ENCODE measurements around the gene UCN2.

UCN2 gene

DNA sequence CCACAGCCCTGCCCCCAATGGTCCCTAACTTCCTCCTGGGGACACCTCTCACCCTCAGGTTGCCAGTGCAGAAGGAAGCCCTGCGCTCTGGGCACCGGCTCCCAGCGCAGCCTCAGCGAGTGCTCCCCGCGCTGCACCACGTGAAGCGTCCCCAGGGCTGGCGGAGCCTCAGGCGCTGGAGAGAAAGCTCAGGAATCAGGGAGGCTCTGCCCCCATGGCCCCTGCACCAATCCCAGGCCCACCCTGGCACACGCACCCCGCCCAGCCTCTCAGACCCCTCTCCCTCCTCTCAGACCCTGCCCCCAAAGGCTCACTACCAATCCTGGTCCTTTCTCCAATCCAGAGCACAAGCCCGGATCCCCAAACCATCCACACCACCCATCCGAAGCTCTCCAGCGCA, 24.6 kb upstream of the UCN2 start:
- no peak for DNase-seq

GRCh38 chr3:48587686-48588085, 24.1 kb upstream of the UCN2 start:
- no peak for DNase-seq

DNA sequence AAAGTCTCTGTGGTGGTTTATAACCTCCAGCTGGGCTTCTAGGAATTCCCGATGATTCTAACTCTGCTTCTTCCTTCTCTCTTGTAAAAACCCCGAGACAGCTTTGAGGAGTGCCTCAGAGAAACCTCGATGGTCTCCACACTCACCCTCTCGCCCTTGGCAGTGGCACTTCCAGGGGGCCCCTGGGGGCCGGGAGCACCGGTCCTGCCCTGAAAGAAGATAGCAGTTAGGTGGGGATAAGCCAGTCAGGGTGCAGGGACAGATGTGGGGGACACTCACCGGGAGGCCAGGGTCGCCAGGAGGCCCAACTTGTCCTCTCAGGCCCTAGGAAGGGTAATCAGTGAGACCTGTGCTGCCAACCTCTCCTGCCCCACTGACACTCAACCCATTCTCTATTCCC, 21.8 kb upstream of the UCN2 start:
- no peak for DNase-seq

DNA sequence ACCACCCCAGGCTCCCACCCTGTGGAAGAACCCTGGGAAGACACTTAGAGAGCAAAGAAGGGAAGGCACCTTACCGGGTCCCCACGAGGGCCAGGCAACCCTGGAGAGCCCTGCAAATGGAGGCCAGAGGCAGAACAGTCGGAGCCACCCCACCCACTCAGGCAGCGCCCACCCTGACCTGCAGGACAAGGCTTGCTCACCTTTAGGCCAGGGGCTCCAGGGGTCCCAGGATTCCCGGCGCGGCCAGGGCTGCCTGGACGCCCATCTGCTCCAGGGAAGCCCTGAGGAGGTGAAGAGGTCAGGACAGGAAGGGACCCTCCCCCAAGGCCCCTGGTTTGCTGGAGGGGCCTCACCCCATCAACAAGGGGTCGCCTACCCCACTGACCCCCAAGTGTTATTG, 21.3 kb upstream of the UCN2 start:
- DNase-seq = no peak

GRCh38 chr3:48581621-48582481, 18.3 kb upstream of the UCN2 start:
- no peak for DNase-seq

DNA sequence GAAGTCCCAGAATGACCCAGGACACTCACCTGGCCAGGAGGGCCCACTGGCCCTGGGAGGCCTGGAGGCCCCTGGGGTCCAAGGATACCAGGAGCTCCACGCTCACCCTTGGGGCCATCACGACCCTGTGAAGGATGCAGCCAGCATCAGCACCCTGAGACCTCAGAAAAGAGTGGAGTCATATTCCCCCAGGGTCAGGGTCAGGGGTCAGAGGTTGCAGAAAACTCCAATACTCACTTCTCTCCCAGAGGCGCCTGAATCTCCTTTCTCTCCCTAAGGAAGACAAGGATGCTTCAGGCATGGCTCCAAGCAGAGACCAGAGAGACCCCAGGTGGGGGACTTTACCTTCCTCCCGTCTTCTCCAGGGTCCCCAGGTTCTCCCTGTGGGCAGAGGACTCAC, 13.1 kb upstream of the UCN2 start:
- no peak for DNase-seq

DNA sequence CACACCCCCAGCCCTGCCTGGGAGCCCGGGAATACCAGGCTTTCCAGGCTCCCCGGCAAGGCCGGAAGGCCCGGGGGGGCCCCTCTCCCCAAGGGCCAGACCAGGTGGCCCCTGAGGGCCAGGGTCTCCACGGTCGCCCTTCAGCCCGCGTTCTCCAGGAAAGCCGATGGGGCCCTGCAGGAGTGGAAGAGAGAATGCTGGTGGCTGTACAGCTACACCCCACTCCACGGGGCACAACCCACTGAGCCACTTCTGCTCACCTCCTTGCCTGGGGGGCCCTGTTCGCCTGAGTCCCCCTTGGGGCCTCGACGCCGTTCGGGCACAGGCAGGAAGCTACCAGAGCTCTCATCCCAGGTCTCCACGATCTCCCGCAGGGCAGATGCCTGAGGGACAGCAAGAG, 11.8 kb upstream of the UCN2 start:
- no peak for DNase-seq

- DNase-seq = no peak
Observed at GRCh38 chr3:48573973-48574585, 10.5 kb upstream of the UCN2 start.

- DNase-seq = no peak
Observed at GRCh38 chr3:48572517-48572916, 8.9 kb upstream of the UCN2 start.

- DNase-seq = no peak
Observed at GRCh38 chr3:48571938-48572337, 8.4 kb upstream of the UCN2 start.

DNA sequence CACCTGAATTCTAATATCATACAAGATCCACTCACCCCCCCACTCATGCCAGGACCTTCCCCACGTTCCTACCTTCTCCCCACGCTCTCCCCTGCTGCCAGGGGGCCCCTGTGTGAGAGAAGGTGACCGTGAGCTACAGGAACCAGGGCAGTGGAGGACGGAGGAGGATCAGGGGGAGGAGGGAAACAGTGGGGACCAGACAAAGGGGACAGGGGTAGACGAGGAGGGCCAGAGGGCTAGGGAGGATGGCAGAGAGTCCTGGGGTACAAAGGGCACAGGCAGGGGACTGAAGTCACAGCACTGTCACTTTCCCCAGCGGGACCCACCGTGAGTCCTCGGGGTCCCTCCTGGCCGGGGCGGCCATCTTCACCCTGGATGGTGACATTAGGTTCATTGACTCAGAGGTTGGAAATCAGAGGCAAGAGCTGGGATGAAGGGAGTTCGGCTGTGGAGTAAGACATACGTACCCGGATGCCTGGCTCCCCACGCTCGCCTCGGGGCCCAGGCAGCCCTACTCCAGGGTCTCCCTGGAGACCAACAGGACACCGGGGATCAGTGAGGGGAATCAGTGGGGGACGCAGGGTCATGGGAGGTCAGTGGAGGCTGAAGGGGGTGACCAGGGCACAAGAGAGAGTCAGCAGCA, 6.3 kb upstream of the UCN2 start:
- DNase-seq = no peak

- no peak for DNase-seq
Observed at GRCh38 chr3:48569400-48569799, 5.8 kb upstream of the UCN2 start.

DNA sequence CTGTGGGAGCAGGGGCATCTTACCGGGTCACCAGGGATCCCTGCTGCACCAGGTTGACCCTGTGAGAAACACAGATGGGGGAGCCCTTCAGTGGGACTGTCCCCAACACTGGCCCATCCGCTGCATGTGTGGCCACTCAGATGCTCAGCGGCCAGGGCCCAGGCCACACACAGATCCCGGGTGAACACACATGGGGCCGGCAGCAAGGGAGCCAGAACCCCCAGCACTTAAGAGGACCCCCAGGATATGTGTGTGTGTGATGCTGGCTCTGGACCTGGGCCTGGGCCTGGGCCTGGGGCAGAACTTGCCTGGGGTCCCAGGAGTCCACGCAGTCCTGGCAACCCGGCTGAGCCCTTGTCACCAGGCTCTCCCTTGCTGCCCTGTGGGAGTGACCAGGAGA, 4.9 kb upstream of the UCN2 start:
- no peak for DNase-seq

DNA sequence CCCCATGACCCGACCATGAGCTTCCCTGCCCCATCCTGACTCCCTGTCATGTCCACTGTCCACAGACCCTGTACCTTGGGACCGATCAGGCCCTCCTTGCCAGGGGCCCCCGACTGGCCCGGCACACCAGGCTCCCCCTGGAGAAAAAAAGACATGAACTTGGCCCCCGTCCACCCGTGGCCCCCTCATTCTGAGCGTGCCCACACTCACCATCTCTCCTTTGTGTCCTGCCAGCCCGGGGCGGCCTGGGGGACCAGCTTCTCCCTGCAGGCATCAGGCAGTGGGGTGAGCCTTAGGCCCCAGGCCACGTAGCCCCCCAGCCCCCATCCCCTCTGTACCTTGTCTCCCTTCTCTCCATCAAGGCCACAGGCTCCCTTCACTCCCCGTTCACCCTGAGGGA, 3.9 kb upstream of the UCN2 start:
- no peak for DNase-seq

- DNase-seq = no peak
Observed at GRCh38 chr3:48567090-48567489, 3.5 kb upstream of the UCN2 start.

DNA sequence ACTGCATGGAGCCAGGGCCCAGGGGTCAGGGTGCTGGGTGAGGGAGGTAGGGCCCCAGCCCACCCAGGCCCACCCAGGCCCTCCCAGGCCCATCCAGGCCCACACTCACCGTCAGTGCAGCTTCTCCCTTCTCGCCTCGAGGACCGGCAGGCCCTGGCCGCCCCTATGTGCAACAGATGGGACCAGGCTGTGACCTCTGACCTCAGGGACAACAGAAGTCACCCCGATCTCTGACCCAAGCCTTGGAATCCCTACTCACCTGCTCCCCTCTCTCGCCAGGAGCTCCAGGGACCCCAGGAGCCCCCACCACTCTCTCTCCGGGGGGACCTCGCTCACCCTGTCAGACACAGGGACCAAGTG, 2.8 kb upstream of the UCN2 start:
- DNase-seq = no peak

- no peak for DNase-seq
Observed at GRCh38 chr3:48565591-48566400, 2.2 kb upstream of the UCN2 start.

- DNase-seq = no peak
Observed at GRCh38 chr3:48565186-48565585, 1.6 kb upstream of the UCN2 start.

- DNase-seq = no peak
Observed at GRCh38 chr3:48564667-48565066, 1.1 kb upstream of the UCN2 start.

DNA sequence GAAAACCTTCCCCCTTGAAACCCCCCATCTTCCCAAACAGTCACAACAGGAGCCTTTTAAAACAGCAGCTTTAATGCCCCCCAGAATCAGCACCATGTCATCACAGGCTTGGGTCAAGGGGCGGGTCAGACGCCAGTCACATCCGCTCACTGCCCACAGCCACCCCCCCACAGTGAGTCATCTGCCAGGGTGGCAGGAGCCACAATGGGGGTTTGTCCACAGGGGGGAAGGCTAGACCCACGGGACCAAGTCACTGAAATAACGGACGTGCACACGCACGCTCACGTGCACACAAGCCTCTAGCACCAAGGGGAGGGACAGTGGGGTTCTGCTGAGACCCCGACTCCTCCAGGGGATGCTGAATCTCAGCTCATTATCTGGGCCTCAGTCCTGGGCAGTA, 441 bp upstream of the UCN2 start:
- no peak for DNase-seq

DNA sequence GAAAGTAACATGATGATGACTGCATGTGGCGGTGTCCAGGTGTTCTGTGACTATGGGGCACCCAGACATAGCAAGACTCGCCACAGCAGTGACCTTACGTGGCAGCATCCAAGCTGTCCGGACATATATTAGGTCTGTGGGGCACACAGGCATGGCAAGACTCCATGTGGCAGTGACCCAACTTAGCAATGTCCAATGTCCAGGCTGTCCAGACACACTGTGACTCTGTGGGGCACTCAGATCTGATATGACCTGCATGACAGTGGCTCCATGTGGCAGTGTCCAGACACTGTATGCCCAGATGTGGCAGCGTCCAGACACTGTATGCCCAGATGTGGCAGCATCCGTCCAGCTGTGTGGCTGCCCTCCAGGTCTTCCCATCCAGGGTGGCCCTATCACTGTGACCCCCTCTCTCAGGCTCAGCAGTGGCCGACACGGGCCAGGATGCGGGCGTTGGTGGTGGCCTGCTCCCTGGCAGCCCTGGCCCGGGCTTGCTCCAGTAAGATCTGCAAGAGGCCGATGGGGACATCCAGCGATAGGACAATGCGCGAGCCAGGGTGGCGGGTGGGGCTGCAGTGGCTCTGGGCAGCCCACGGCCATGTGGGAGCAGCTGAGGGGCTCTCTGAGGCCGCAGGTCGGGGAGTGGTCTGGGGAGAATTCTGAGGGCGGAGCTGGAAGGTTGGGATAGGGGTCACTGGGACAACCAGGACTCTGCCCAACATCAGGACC, 1.1 kb downstream of the UCN2 start:
- DNase-seq = no peak

DNA sequence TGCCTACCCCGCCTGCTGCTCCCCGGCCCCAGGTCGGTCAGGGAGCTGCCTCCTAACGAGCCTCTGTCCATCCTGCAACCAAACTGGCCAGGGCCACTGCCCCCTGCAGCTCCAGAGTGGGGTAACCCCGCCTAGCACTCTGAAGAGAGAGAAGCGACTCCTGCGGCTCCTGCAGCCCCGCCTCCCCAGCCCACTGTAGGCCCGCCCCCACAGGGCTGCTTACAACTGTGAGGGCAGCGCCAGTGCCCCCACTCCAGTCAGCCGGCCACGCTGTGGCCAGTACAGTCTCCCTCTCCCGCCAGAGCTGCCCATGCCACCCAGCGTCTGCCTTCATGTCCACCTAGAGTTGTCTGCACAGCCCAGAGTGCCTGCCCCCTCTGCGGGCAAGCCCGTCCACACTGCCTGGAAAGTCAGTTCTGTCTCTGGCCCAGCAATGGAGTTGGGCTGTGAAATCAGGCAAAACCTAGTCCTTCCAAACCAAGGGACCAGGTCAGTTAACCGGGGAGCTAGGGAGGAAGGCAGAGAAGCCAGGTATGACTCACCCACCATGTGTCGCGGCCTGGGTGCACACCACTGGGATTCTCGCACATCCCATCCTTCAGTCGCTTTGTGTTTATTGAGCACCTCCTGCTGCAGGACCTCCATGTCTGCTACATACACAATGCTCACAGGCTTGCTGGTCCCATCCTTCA, 2.4 kb downstream of the UCN2 start:
- no peak for DNase-seq

All from NCI-H2029 (cell line).